GM19452 (cell line): Measurements from ENCODE around the gene IRS2.
"Not testable (repeated sequence)": the region's sequence is repeated elsewhere in the genome, so short reads cannot be mapped to it uniquely, and the experiment has no call there.

ENCODE experiments used
- ATAC-seq: cut with Tn5 transposase; IDR thresholded peaks from one replicate; pipeline ENCODE4 v1.9.1; 2021; ENCODE audit not compliant: unreplicated experiment

IRS2 gene

GRCh38 chr13:109786457-109787134 is at the start of gene IRS2:
Gene IRS2, minus strand, starts transcription at chr13:109786583. Its CDS starts 530 bp downstream, at chr13:109786053.
- peak; percentile 95 for ATAC-seq

GRCh38 chr13:109834973-109835720 is 48.8 kb upstream of the IRS2 start:
- no peak for ATAC-seq

GRCh38 chr13:109833940-109834339 is 47.6 kb upstream of the IRS2 start:
- no peak for ATAC-seq

- no peak for ATAC-seq
Observed at GRCh38 chr13:109833071-109833470, 46.7 kb upstream of the IRS2 start.

GRCh38 chr13:109828591-109829316 is 42.4 kb upstream of the IRS2 start:
- ATAC-seq, result not testable (repeated sequence)

GRCh38 chr13:109823201-109823600 is 36.8 kb upstream of the IRS2 start:
- not testable (repeated sequence) for ATAC-seq

GRCh38 chr13:109821103-109821502 is 34.7 kb upstream of the IRS2 start:
- ATAC-seq, result no peak

GRCh38 chr13:109819874-109820273 is 33.5 kb upstream of the IRS2 start:
- no peak for ATAC-seq

- no peak for ATAC-seq
Observed at GRCh38 chr13:109818886-109819285, 32.5 kb upstream of the IRS2 start.

- ATAC-seq, result no peak
Observed at GRCh38 chr13:109817591-109818535, 31.5 kb upstream of the IRS2 start.

GRCh38 chr13:109816808-109817203 is 30.4 kb upstream of the IRS2 start:
- no peak for ATAC-seq

- no peak for ATAC-seq
Observed at GRCh38 chr13:109816112-109816807, 29.9 kb upstream of the IRS2 start.

- no peak for ATAC-seq
Observed at GRCh38 chr13:109815651-109816050, 29.3 kb upstream of the IRS2 start.

- ATAC-seq, result no peak
Observed at GRCh38 chr13:109813663-109814062, 27.3 kb upstream of the IRS2 start.

- ATAC-seq, result no peak
Observed at GRCh38 chr13:109812382-109812781, 26.0 kb upstream of the IRS2 start.

- no peak for ATAC-seq
Observed at GRCh38 chr13:109810761-109811510, 24.6 kb upstream of the IRS2 start.

- ATAC-seq, result no peak
Observed at GRCh38 chr13:109809216-109809932, 23.0 kb upstream of the IRS2 start.

GRCh38 chr13:109807345-109807744 is 21.0 kb upstream of the IRS2 start:
- no peak for ATAC-seq

- no peak for ATAC-seq
Observed at GRCh38 chr13:109804654-109805053, 18.3 kb upstream of the IRS2 start.
